ENCODE data around the gene RNF13.
A peak's percentile ranks its signal among the peaks of the same experiment; 100 is the strongest.

RNF13 gene, protein sequence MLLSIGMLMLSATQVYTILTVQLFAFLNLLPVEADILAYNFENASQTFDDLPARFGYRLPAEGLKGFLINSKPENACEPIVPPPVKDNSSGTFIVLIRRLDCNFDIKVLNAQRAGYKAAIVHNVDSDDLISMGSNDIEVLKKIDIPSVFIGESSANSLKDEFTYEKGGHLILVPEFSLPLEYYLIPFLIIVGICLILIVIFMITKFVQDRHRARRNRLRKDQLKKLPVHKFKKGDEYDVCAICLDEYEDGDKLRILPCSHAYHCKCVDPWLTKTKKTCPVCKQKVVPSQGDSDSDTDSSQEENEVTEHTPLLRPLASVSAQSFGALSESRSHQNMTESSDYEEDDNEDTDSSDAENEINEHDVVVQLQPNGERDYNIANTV

GRCh38 chr3:149812606-149813366 is at the start of gene RNF13:
RNF13 (plus strand) TSS chr3:149813215; CDS start chr3:149846027, 32,812 bp downstream.
- TF ChIP-seq, protein P1, sequence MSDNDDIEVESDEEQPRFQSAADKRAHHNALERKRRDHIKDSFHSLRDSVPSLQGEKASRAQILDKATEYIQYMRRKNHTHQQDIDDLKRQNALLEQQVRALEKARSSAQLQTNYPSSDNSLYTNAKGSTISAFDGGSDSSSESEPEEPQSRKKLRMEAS (IDR thresholded peaks at IDR 0.05) = peak; percentile 89
- no peak for TF ChIP-seq ZBTB7A (IDR thresholded peaks at IDR 0.05; ENCODE audit: low read depth)
- no peak for TF ChIP-seq TEAD4 (IDR thresholded peaks at IDR 0.05)
- TF ChIP-seq EP300 (IDR thresholded peaks at IDR 0.05; ENCODE audit: borderline replicate concordance) = no peak
- peak; percentile 57; the same call in 1 of the 2 replicates for TF ChIP-seq TAF1 (IDR thresholded peaks at IDR 0.05; ENCODE audit: low read depth)
- no peak for TF ChIP-seq RAD21 (IDR thresholded peaks at IDR 0.05; ENCODE audit: low read depth)
- TF ChIP-seq, protein P2, sequence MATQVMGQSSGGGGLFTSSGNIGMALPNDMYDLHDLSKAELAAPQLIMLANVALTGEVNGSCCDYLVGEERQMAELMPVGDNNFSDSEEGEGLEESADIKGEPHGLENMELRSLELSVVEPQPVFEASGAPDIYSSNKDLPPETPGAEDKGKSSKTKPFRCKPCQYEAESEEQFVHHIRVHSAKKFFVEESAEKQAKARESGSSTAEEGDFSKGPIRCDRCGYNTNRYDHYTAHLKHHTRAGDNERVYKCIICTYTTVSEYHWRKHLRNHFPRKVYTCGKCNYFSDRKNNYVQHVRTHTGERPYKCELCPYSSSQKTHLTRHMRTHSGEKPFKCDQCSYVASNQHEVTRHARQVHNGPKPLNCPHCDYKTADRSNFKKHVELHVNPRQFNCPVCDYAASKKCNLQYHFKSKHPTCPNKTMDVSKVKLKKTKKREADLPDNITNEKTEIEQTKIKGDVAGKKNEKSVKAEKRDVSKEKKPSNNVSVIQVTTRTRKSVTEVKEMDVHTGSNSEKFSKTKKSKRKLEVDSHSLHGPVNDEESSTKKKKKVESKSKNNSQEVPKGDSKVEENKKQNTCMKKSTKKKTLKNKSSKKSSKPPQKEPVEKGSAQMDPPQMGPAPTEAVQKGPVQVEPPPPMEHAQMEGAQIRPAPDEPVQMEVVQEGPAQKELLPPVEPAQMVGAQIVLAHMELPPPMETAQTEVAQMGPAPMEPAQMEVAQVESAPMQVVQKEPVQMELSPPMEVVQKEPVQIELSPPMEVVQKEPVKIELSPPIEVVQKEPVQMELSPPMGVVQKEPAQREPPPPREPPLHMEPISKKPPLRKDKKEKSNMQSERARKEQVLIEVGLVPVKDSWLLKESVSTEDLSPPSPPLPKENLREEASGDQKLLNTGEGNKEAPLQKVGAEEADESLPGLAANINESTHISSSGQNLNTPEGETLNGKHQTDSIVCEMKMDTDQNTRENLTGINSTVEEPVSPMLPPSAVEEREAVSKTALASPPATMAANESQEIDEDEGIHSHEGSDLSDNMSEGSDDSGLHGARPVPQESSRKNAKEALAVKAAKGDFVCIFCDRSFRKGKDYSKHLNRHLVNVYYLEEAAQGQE (IDR thresholded peaks at IDR 0.05; ENCODE audit: low read depth) = no peak
- TF ChIP-seq CEBPB (IDR thresholded peaks at IDR 0.05) = no peak
- TF ChIP-seq FOXM1 (IDR thresholded peaks at IDR 0.05; ENCODE audit: borderline replicate concordance, low read depth) = no peak
- TF ChIP-seq YY1 (IDR thresholded peaks at IDR 0.05; ENCODE audit: low read depth) = peak; percentile 62
- TF ChIP-seq, protein P3, sequence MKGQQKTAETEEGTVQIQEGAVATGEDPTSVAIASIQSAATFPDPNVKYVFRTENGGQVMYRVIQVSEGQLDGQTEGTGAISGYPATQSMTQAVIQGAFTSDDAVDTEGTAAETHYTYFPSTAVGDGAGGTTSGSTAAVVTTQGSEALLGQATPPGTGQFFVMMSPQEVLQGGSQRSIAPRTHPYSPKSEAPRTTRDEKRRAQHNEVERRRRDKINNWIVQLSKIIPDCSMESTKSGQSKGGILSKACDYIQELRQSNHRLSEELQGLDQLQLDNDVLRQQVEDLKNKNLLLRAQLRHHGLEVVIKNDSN (IDR thresholded peaks at IDR 0.05) = peak; percentile 21; the same call in 1 of the 2 replicates
- TF ChIP-seq EGR1 (IDR thresholded peaks at IDR 0.05) = no peak
- peak; percentile 56 for TF ChIP-seq TCF12 (IDR thresholded peaks at IDR 0.05; ENCODE audit: low read depth)
- TF ChIP-seq NFIC (IDR thresholded peaks at IDR 0.05) = no peak; the same call in 1 of the 2 replicates
- no peak for TF ChIP-seq CREB1 (IDR thresholded peaks at IDR 0.05; ENCODE audit: low read depth)

GRCh38 chr3:149763565-149764195 is 49.3 kb upstream of the RNF13 start:
- TF ChIP-seq TCF12 (IDR thresholded peaks at IDR 0.05; ENCODE audit: low read depth) (no peak), YY1 (IDR thresholded peaks at IDR 0.05; ENCODE audit: low read depth) (no peak), CEBPB (IDR thresholded peaks at IDR 0.05) (no peak), EGR1 (IDR thresholded peaks at IDR 0.05) (no peak), CREB1 (IDR thresholded peaks at IDR 0.05; ENCODE audit: low read depth) (no peak), ZBTB7A (IDR thresholded peaks at IDR 0.05; ENCODE audit: low read depth) (no peak), NFIC (IDR thresholded peaks at IDR 0.05) (no peak), TAF1 (IDR thresholded peaks at IDR 0.05; ENCODE audit: low read depth) (no peak), EP300 (IDR thresholded peaks at IDR 0.05; ENCODE audit: borderline replicate concordance) (no peak), FOXM1 (IDR thresholded peaks at IDR 0.05; ENCODE audit: borderline replicate concordance, low read depth) (no peak), RAD21 (IDR thresholded peaks at IDR 0.05; ENCODE audit: low read depth) (no peak), TEAD4 (IDR thresholded peaks at IDR 0.05) (no peak)
- TF ChIP-seq, protein P2 (IDR thresholded peaks at IDR 0.05; ENCODE audit: low read depth) = no peak
- TF ChIP-seq, protein P3 (IDR thresholded peaks at IDR 0.05) = no peak

DNA sequence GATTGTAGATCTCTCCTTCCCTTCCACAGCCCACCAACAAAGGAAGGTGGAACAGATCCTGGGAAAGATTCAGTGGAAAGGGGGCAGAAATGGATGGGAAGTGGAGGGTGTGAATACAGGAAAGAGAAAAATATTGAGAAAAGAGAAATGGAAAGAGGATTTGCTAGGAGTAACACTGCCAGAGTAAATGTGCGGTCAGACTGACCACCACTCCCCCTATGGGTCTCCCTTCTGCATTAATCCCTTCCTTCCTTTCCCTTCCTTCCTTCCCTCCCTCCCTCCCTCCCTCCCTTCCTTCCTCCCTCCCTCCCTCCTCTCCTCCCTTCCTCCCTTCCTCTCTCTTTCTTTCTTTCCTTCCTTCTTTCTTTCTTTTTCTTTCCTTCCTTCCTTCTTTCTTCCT is 48.7 kb upstream of the RNF13 start:
- TF ChIP-seq EGR1 (IDR thresholded peaks at IDR 0.05) = no peak

- TF ChIP-seq RAD21 (IDR thresholded peaks at IDR 0.05; ENCODE audit: low read depth) (peak; percentile 56), EP300 (IDR thresholded peaks at IDR 0.05; ENCODE audit: borderline replicate concordance) (no peak)
Measured at GRCh38 chr3:149765762-149766334, 47.2 kb upstream of the RNF13 start.

DNA sequence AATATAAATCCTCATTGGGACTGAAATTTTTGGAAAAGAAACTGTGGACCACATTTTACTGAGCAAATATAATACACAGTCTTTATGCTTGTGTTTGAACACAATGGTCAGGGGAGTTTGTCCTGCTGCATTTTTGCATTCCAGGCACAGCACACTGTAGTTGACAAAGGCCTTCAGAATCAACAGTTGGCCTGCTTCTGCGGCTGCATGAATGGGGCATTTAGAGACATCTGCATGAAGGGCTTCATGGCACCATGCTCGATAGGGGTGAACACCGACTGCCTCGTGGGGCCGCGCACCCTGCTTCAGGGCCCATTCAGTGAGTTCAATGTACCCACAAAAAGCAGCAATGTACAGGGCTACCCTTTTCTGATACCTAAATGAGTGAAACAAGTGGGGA is 45.3 kb upstream of the RNF13 start:
- TF ChIP-seq CEBPB (IDR thresholded peaks at IDR 0.05) (no peak), EGR1 (IDR thresholded peaks at IDR 0.05) (no peak), TEAD4 (IDR thresholded peaks at IDR 0.05) (no peak), YY1 (IDR thresholded peaks at IDR 0.05; ENCODE audit: low read depth) (no peak), RAD21 (IDR thresholded peaks at IDR 0.05; ENCODE audit: low read depth) (no peak), NFIC (IDR thresholded peaks at IDR 0.05) (no peak), CREB1 (IDR thresholded peaks at IDR 0.05; ENCODE audit: low read depth) (no peak), TAF1 (IDR thresholded peaks at IDR 0.05; ENCODE audit: low read depth) (no peak)
- TF ChIP-seq, protein P2 (IDR thresholded peaks at IDR 0.05; ENCODE audit: low read depth) = no peak
- TF ChIP-seq, protein P3 (IDR thresholded peaks at IDR 0.05) = no peak
